Loucy (cell line): ENCODE measurements around the gene OTOP3.

Experiments
- CTCF ChIP-seq: fragments of 200-600 bp; sonication (generic); conservative IDR thresholded peaks from 2 replicates; pipeline ENCODE4 v1.5.1; 2014; ENCODE audit warnings: mild to moderate bottlenecking, antibody characterized with exemption, low read length
- EZH2phosphoT487 ChIP-seq: fragments of 200-600 bp; IDR thresholded peaks from 2 replicates; pipeline ENCODE4 v1.6.1; 2018; ENCODE audit warnings: antibody characterized with exemption, mild to moderate bottlenecking, moderate library complexity, borderline replicate concordance

DNA sequence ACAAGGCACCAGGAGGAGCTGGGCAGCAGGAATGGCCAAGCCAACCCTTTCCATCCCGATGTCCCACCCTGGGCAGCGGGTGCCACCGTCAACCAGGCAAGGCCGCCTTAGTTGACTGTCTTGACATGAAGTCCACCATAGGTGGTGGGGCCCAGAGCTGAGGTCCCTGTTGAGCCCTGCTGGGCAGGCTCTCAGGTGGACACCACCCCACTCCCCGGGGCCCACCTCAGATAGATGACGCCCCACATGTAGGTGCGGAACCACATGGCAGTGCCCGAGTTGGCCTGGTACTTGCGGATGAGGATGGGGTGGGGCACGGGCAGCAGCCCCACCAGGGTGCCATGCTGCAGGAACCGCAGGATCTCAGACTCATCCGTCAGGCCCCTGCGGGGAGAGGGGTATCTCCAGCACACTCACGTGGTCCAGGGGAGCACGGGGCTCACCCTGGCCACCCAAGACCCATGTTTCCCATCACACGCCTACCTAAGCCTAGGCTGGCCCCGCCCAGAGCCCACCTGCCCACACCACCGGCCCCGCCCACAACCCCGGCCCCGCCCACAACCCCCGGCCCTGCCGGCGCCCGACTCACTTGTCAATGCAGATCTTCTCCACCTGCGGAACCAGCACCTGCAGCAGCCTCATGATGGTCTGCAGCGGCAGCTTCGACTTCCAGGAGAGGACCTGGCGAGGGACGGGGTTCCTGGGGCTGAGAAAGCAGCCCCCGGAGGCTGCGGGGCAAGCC, 16.2 kb downstream of the OTOP3 start:
- TF ChIP-seq CTCF (no peak), EZH2phosphoT487 (no peak)
